IPS DF 4.7 (cell line): ENCODE results near the gene SYNRG.
"Not testable (repeated sequence)": the region's sequence is repeated elsewhere in the genome, so short reads cannot be mapped to it uniquely, and the experiment has no call there.

ENCODE experiments used
- DNase-seq: peaks from one replicate; pipeline ENCODE4 v3.0.0-alpha.2; 2013; ENCODE audit warnings: low spot score; ENCODE audit errors: extremely low read depth

SYNRG gene

DNA sequence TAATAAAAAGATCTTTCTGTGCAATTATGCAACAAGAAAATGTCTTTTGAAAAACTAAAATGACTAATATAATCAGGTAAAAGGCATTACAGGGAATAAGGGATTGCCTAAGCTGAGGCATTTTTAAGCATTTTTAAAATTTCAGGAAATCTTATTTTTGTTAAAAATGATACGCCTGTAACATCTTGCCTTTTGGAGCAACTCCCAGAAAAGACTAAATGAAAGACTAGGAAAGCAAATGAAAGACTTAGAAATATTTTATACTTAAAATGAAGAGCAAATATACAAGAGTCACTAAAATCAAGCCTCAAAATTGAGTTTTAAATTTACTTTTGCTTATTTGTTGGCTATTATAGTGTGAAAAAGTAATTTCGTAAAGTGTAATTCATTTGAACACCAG, 63.7 kb downstream of the SYNRG start:
- DNase-seq: no peak

GRCh38 chr17:37543637-37544052, 65.6 kb downstream of the SYNRG start:
- no peak for DNase-seq

GRCh38 chr17:37541880-37542660, 67.1 kb downstream of the SYNRG start:
- no peak for DNase-seq

DNA sequence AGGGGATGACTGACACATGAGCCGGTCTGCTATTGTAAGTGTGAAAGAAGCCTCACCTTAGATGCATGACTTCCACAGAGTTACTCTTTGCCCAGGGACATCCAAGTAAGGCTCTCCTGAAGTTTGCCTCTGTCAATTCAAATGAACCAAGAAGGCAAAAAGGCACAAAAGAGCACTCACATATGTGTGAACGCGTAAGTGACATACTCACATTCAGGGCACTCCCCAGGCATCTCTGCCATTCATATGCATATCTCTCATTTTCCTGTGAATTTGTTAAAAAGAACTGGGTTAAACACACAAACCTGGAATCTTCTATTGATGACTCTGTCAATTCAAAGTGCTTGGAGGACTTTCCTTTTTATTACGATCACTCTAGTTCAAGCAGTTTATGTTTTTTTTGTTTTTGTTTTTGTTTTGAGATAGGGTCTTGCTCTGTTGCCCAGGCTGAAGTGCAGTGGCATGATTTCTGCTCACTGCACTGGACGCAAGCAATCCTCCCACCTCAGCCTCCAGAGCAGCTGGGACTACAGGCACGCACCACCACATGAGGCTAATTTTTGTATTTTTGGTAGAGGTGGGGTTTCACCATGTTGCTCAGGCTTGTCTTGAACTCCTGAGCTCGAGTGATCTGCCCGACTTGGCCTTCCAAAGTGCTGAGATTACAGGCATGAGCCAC, 70.1 kb downstream of the SYNRG start:
- no peak for DNase-seq

GRCh38 chr17:37535906-37536305, 73.3 kb downstream of the SYNRG start:
- no peak for DNase-seq

DNA sequence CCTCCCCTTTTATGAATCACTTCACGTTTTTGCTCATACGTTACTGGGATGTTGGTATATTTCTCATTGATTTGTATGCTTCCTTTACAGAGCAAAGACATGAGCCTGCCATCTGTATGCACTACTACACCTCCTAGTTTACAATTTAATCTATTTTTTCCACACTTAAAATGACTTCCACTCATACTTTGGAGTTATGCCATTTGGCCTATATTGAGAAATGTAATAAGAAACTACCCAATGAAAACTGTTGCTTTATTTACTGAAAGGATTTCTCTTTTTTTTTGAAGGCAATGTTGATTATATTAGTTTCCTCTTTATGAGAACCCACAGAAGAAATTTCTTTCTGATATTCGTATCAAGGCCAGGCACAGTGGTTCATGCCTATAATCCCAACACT, 76.5 kb downstream of the SYNRG start:
- DNase-seq: no peak

- no peak for DNase-seq
These were observed 78.8 kb downstream of the SYNRG start for GRCh38 chr17:37530420-37530819.

DNA sequence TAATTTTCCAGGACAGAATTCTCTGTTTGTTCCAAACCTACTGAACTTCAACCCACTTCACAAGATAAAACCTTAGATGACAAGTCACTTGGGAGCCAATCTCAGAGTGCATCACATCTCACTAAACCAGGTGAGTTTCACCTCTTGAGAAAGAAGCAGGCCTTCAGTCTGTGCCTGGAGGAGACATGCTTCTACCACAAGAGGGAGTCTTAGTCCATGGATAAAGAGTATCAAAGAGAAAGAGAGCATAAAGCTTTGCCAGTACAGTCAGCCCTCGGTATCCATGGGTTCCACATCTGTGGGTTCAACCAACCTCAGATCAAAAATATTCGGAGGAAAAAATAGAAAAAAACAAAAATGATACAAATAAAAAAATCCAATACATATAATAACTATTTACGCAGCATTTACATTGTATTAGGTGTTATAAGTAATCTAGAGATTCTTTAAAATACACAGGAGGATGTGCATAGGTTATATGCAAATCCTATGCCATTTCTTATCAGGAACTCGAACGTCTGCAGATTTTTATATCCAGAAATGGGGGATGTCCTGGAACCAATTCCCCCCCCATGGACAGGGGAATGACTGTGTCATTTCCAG, 81.9 kb downstream of the SYNRG start:
- DNase-seq: peak; percentile 36

DNA sequence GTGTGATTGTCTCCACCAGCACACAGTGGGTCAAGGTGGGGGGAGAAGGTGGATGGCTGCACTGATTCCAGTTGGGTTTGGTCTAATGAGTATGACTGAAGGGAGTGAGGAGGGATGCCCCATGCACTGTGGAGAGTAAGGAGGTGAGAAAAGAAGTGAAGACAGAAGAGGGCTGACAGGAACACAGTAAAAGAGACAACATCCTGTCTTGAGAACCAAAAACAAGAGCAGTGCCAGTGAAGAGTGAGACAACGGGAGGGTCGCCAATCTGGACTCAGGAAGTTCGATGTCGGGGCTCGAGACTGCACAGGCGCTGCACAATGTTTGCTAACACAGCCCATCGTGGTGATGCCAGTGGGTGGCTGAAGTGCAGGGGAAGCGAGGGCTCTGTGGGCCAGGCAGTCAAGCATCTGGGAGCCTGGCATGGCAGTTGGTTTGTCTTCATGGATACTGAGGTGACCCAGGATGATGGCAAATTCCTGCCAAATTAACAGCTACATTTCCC, 85.5 kb downstream of the SYNRG start:
- no peak for DNase-seq

DNA sequence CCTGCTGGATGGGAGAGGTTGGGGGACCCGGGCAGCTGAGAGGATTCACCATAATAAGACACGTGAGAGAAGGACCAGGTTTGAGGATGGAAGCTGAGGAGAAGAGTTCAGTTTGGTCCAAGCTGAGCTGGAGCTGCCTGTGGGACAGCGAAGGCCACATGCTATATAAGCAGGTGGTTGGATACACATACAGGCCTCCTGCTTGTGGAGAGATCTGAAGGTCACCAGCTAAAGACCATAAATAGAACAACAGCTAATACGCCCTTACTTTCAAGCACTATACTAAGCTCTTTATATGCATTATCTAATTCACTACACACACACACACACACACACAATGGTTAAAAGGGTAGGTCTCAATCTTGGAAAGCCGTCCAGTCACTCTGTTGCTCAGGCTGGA, 87.4 kb downstream of the SYNRG start:
- no peak for DNase-seq

DNA sequence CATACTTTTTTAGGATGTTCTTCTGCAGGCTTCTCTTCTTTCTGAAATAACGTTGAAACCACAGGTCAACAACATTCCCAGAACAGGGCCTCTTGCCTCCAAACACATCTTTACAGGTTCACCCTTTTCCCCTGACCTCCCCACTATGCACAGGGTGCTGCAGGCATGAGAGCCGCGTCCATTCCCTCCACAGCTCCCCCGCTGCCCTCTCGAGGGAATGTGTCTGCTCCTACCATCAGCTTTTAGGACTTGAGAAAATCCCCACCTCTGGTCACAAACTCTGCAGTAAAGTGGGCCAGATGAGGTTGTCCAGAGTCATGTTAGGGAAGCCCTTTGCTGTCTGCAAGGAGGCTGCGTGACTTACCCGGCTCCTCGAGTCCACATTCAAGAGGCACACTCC, 89.0 kb downstream of the SYNRG start:
- DNase-seq: no peak

- no peak for DNase-seq
These were observed 89.8 kb downstream of the SYNRG start for GRCh38 chr17:37519251-37519985.

GRCh38 chr17:37518826-37519225, 90.4 kb downstream of the SYNRG start:
- no peak for DNase-seq

DNA sequence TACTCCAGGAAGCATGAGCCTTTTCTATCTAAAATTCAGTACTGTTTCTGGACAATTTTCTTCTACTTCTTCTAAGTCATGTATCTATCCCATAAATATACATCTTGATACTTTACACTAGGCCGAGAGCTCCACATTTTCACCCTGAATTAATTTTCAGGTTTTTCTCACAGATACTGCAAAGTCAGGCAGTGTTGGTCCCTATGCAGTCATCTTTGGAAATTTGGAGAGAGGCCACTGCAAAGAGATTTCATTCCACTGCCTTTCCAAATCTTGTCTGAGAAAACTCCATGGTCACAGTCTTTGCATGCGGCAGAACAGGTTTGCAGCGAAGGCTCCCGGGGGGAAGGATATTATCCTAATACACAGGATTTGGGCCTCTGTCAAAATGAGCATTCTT, 91.3 kb downstream of the SYNRG start:
- DNase-seq: no peak

- no peak for DNase-seq
These were observed 93.1 kb downstream of the SYNRG start for GRCh38 chr17:37516127-37516571.

GRCh38 chr17:37513711-37514110, 95.5 kb downstream of the SYNRG start:
- no peak for DNase-seq

- no peak for DNase-seq
These were observed 96.7 kb downstream of the SYNRG start for GRCh38 chr17:37512442-37513068.

DNA sequence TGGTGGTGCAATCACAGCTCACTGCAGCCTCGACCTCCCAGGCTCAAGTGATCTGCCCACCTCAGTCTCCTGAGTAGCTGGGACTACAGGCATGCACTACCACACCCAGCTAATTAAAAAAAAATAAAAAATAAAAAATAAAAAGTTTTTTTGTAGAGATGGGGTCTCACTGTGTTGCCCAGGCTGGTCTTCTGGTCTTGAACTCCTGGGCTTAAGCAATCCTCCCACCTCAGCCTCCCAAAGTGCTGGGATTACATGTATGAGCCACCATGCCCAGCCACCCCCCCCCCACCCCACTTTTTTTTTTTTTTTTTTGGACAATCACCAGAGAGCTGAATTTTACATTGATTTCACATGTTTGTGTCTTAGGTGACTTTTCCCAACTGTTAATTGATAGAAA, 97.6 kb downstream of the SYNRG start:
- DNase-seq: not testable (repeated sequence)

DNA sequence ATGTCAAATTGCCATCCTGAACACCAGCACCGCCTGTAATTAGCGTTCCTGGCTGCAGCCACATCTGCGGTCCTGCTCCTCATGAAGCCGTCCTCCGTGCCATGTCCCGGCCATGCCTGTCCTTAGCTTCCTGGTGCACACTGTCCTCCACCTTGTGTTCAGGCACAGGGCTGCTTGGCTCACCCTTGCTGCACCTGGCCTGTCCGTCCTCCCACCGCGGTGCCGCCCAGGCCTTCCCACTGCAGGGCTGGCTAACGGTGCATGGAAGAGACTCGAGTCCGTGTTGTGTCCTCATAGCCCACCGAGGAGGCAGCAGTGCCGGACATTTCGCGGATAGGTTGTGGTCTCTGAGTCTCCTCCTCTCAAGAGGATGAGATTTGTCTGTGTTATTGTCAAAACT, 99.2 kb downstream of the SYNRG start:
- no peak for DNase-seq

DNA sequence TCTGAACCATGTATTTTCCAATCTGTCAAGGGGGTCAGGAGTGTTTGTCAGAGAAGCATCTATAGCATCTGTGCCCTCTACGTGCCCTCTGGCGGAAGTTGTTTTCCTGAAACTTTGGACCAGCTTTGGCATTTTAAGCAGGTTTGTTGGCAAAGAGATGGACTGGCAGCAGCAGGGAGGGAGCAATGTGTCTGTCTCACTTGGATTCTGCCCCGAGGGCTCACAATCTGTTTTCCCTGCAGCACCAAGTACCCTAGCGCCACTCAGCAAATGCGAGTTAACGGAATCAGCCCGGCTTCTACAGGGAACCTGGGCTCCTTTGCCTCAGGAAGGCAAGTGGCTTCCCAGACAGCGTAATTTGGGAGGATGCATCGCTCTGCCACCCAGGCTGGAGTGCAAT, 102.1 kb downstream of the SYNRG start:
- no peak for DNase-seq

- no peak for DNase-seq
These were observed 102.5 kb downstream of the SYNRG start for GRCh38 chr17:37506678-37507077.
